Measurements from ENCODE around the gene HPS3. TPM values are rescaled to one million over a fixed set of nuclear protein-coding genes. Genes with fewer than 3 reads are reported as not detected.

Gene HPS3
- polyA plus RNA-seq, 1 experiment = 14.6 TPM

DNA sequence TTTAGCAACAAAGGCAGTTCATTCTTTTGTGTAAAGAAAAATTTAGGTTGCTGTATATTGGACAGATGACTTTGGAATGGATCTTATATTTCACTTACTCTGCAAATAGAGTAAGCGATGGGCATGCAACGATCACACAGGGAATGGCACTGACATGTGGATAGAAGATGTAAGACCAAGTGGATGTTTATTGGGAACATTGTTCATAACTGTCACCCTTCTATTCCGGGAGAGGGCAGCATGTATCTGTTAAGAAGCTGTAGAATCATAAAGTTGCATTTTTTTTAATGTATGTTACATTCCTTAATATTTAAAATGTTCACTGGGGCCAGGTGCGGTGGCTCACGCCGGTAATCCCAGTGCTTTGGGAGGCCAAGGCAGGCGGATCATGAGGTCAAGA, 41.2 kb downstream of the HPS3 start:
- DNase-seq (ENCODE audit: low read depth) = no peak
- CTCF ChIA-PET = interaction anchor here (0.6 to 1.9 kb wide), 5 partner anchors 14 to 109 kb away, joined by 3 to 6 read pairs (median 3); no protein-coding TSS in a partner anchor
- no peak overlapping the region for H3K4me3 ChIP-seq (ENCODE audit: low read depth, low read length)
- no peaks in the 10 kb centered on the region; the same call in 1 of the 2 replicates for H3K36me3 ChIP-seq (ENCODE audit: control insufficient read depth, insufficient read depth, low read length)
- no peaks in the 10 kb centered on the region for H3K27me3 ChIP-seq (ENCODE audit: control insufficient read depth, insufficient read depth, low read length)
- POLR2A ChIA-PET = no interaction called here
- TF ChIP-seq, protein P1, sequence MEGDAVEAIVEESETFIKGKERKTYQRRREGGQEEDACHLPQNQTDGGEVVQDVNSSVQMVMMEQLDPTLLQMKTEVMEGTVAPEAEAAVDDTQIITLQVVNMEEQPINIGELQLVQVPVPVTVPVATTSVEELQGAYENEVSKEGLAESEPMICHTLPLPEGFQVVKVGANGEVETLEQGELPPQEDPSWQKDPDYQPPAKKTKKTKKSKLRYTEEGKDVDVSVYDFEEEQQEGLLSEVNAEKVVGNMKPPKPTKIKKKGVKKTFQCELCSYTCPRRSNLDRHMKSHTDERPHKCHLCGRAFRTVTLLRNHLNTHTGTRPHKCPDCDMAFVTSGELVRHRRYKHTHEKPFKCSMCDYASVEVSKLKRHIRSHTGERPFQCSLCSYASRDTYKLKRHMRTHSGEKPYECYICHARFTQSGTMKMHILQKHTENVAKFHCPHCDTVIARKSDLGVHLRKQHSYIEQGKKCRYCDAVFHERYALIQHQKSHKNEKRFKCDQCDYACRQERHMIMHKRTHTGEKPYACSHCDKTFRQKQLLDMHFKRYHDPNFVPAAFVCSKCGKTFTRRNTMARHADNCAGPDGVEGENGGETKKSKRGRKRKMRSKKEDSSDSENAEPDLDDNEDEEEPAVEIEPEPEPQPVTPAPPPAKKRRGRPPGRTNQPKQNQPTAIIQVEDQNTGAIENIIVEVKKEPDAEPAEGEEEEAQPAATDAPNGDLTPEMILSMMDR (IDR thresholded peaks at IDR 0.05; ENCODE audit: insufficient read depth, low read depth, low read length) = 0 out of 2 replicates have a peak, but pooled peaks have one; percentile 2

DNA sequence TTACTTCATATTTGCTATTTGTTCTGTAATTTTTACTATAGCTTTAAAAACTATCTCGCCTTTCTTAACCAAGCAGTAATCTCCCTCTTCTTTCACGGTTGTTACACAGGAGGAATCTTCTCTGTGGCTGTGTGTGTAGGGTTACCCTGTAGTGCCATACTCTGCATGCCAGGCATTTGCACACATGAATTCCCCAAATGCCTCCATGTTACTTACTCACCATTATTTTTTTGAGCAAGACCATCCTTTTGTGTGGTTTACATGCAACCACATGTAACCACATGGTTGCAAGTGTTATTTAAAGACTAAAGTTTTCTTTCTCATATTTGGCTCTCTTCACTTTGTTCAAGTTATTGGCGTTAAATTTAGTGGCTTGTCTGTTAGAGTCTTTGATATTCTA, 45.5 kb downstream of the HPS3 start:
- CTCF ChIA-PET = interaction anchor here (1.0 kb wide), 1 partner anchor 209 kb away, joined by 3 read pairs; no protein-coding TSS in a partner anchor
- Histone ChIP-seq H3K4me3 (ENCODE audit: low read depth, low read length) (no peak overlapping the region), H3K36me3 (ENCODE audit: control insufficient read depth, insufficient read depth, low read length) (no peaks in the 10 kb centered on the region), H3K27me3 (ENCODE audit: control insufficient read depth, insufficient read depth, low read length) (no peaks in the 10 kb centered on the region)
- DNase-seq (ENCODE audit: low read depth) = no peak
- TF ChIP-seq, protein P1 (IDR thresholded peaks at IDR 0.05; ENCODE audit: insufficient read depth, low read depth, low read length) = no peak
- POLR2A ChIA-PET = no interaction called here

DNA sequence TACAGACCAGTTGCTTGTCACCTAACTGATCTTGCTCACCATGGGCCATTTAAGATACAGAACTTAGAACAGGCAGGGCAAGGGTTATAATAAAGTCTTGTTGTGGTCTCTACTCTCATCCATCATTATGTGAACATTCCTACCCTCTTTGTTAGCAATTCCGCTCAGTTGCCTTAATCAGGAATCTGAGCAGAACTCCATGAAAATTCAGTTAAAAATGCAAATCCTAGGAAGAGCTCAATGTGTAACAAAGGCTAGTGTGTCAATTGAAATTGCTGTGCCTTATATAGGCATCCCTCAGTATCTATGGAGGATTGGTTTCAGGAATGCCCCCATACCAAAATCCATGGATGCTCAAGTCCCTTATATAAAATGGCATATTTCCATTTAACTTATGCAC, 47.7 kb downstream of the HPS3 start:
- no peaks in the 10 kb centered on the region for H3K27me3 ChIP-seq (ENCODE audit: control insufficient read depth, insufficient read depth, low read length)
- H3K4me3 ChIP-seq (ENCODE audit: low read depth, low read length) = no peak overlapping the region
- DNase-seq (ENCODE audit: low read depth) = no peak
- POLR2A ChIA-PET = no interaction called here
- H3K36me3 ChIP-seq (ENCODE audit: control insufficient read depth, insufficient read depth, low read length) = no peaks in the 10 kb centered on the region
- CTCF ChIA-PET = no interaction called here
- TF ChIP-seq, protein P1 (IDR thresholded peaks at IDR 0.05; ENCODE audit: insufficient read depth, low read depth, low read length) = no peak

DNA sequence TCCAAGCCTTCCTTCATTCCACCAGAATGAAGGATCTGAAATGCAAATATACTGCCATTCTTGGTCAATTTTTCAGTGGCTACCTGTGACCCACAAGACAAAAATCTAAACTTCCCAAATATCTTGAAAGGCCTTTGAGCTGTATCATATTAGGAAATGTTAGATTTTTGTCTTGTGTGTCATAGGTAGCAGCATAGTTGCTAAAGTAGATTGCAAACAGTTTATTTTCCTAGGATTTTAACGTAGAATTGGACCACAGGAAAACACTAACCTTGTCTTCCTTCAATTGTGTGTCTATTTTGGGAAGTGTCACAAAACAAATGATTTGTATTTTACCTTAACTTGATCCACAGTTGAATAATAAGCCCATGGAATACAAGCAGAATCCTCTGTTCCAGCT, 49.8 kb downstream of the HPS3 start:
- Histone ChIP-seq H3K27me3 (ENCODE audit: control insufficient read depth, insufficient read depth, low read length) (no peaks in the 10 kb centered on the region), H3K36me3 (ENCODE audit: control insufficient read depth, insufficient read depth, low read length) (no peaks in the 10 kb centered on the region), H3K4me3 (ENCODE audit: low read depth, low read length) (no peak overlapping the region)
- POLR2A ChIA-PET = interaction anchor here (0.5 to 1.2 kb wide), 6 partner anchors 24 to 312 kb away, joined by 3 to 11 read pairs (median 4); partner anchors contain the start of gene HPS3
- CTCF ChIA-PET = interaction anchor here (1.0 to 1.1 kb wide), 3 partner anchors 60 to 96 kb away, joined by 4 to 7 read pairs (median 4); no protein-coding TSS in a partner anchor
- peak; percentile 37 for DNase-seq (ENCODE audit: low read depth)
- TF ChIP-seq, protein P1 (IDR thresholded peaks at IDR 0.05; ENCODE audit: insufficient read depth, low read depth, low read length) = no peak

DNA sequence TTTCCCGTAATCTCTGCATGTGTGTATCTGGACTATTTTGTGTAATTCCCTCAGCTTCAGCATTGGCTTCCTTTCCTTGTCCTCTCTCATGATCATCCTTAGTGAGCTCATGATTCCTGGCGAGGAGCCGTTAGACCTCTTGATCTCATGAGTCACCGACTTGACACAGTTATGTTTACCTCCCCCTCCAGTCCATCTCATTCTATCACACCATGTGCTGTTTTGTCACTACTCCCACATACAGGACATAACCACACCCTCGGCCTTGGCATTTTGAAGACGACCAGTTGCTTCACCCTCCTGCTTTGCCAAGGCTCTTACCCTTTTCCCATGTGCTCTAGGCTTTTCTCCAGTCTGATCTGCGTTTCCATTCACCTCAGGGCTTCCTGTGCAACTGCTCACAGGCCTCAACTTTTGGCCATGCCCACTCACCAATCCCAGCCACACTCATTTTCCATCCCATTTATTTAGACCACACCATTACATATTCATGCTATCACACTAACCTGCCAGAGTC, 50.7 kb downstream of the HPS3 start:
- DNase-seq (ENCODE audit: low read depth) = peak; percentile 99
- CTCF ChIA-PET = interaction anchor here (0.9 to 1.1 kb wide), 3 partner anchors 82 to 131 kb away, joined by 3 to 7 read pairs (median 4); no protein-coding TSS in a partner anchor
- H3K27me3 ChIP-seq (ENCODE audit: control insufficient read depth, insufficient read depth, low read length) = no peaks in the 10 kb centered on the region
- no peak overlapping the region for H3K4me3 ChIP-seq (ENCODE audit: low read depth, low read length)
- H3K36me3 ChIP-seq (ENCODE audit: control insufficient read depth, insufficient read depth, low read length) = no peaks in the 10 kb centered on the region
- TF ChIP-seq, protein P1 (IDR thresholded peaks at IDR 0.05; ENCODE audit: insufficient read depth, low read depth, low read length) = no peak
- POLR2A ChIA-PET = interaction anchor here (0.5 to 1.2 kb wide), 6 partner anchors 25 to 162 kb away, joined by 3 to 7 read pairs (median 4); no protein-coding TSS in a partner anchor

Data from BJ (cell line).